Measurements from ENCODE around the gene MYO7B. TPM values are rescaled to one million over a fixed set of nuclear protein-coding genes. Genes with fewer than 3 reads are reported as not detected.
A peak's percentile ranks its signal among the peaks of the same experiment; 100 is the strongest.

Gene MYO7B
- total and polyA plus RNA-seq, 9 of the 15 experiments (the other 6 are each of a cell fraction or from before 2014, with no cell fraction given): 0.08 TPM; not detected in 8

DNA sequence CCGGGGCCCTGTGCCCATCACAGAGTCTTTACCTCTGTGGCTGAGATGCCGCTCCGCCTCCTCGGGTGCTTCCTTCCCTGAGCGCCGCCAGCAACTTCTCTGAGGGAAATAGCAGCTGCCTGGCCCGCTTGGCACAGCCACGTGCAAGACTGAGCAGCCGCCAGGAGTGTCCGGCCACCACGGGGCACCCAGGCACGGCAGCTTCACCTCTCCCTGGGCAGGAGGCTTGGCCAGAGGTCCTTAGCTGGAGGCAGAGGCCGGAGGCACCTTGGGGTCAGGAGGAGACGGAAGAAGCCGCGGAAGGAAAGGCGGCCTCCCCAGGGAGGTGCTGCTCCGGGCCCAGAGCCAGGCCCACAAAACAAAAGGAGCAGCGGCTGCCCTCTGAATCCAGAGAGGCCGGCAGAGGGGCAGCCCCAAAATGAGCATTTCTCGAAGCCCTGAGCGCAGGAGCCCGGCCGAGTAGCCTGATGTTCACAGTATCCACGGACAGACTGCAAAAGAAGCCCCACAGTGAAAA lies 145.9 kb downstream of the MYO7B start:
- H3K27me3 ChIP-seq (ENCODE audit: control insufficient read depth in 2 of 2, insufficient read depth in 2 of 2, low read length in 2 of 2): peaks cover 38 to 67% of the 10 kb centered on the region in 2 experiments
- no TSS peak for BruUV-seq (replicated peaks)
- H3K27ac ChIP-seq (ENCODE audit: extremely low read depth, low read depth, low read length): no peak overlapping the region
- peak overlapping the region in 1 of 2 experiments; percentile 26; a peak in 1 of 4 replicates for H3K9ac ChIP-seq (ENCODE audit: insufficient read depth in 1 of 2, low read depth in 2 of 2, low read length in 2 of 2)
- no peaks in the 10 kb centered on the region for H3K9me3 ChIP-seq (replicated peaks; ENCODE audit: control insufficient read depth, insufficient read depth, low read depth, low read length)
- no peak for FAIRE-seq
- H3K79me2 ChIP-seq (ENCODE audit: control insufficient read depth, insufficient read depth, low read length): no peaks in the 10 kb centered on the region
- ChIA-PET CTCF (ENCODE audit: low intra/inter-chr PET ratio) (no interaction called here), POLR2A (interaction anchor here (1.0 kb wide), 1 partner anchor 39 kb away, joined by 3 read pairs; no protein-coding TSS in a partner anchor)
- ATAC-seq: no peak; the same call in 2 of the 3 replicates
- H2AFZ ChIP-seq (ENCODE audit: low read depth, low read length): no peak overlapping the region
- 4% methylated on average over 20 of the region's 25 CpGs for WGBS (ENCODE audit: insufficient coverage, low coverage, missing lambda C conversion rate)
- H3K36me3 ChIP-seq (ENCODE audit: control insufficient read depth, insufficient read depth, low read length): no peaks in the 10 kb centered on the region
- intact Hi-C loops (cut with micrococcal nuclease) (no loop called here), in situ Hi-C loops (cut with MboI) (no loop called here)
- peaks cover 6% of the 10 kb centered on the region; the same call in 1 of the 2 replicates for H4K20me1 ChIP-seq (replicated peaks; ENCODE audit: control insufficient read depth, insufficient read depth, low read length)
- no peak overlapping the region for H3K4me3 ChIP-seq
- no peak for DNase-seq (ENCODE audit: extremely low read depth in 1 of 4, low spot score in 3 of 4)
- peaks cover 0 to 11% of the 10 kb centered on the region in 2 experiments; a peak in 3 of 5 replicates for H3K4me1 ChIP-seq (replicated peaks in 1 of 2; ENCODE audit: control insufficient read depth in 2 of 2, insufficient read depth in 2 of 2, low read length in 2 of 2)
- no peaks in the 10 kb centered on the region for H3K9me1 ChIP-seq (ENCODE audit: control insufficient read depth, insufficient read depth, low read length)
- TF ChIP-seq, protein P1, sequence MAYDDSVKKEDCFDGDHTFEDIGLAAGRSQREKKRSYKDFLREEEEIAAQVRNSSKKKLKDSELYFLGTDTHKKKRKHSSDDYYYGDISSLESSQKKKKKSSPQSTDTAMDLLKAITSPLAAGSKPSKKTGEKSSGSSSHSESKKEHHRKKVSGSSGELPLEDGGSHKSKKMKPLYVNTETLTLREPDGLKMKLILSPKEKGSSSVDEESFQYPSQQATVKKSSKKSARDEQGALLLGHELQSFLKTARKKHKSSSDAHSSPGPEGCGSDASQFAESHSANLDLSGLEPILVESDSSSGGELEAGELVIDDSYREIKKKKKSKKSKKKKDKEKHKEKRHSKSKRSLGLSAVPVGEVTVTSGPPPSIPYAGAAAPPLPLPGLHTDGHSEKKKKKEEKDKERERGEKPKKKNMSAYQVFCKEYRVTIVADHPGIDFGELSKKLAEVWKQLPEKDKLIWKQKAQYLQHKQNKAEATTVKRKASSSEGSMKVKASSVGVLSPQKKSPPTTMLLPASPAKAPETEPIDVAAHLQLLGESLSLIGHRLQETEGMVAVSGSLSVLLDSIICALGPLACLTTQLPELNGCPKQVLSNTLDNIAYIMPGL (CRISPR knock-in tag; IDR thresholded peaks at IDR 0.05): no peak
- TF ChIP-seq ZNF717 (CRISPR knock-in tag; IDR thresholded peaks at IDR 0.05) (no peak), ZC3H4 (CRISPR knock-in tag; IDR thresholded peaks at IDR 0.05; ENCODE audit: borderline replicate concordance) (no peak), ZC3H11A (IDR thresholded peaks at IDR 0.05; ENCODE audit: low read depth, low read length) (no peak), HIVEP1 (CRISPR knock-in tag; IDR thresholded peaks at IDR 0.05) (no peak), TCF15 (CRISPR knock-in tag; IDR thresholded peaks at IDR 0.05) (no peak), POLR2G (IDR thresholded peaks at IDR 0.05; ENCODE audit: low read depth, low read length) (no peak), TCF7 (IDR thresholded peaks at IDR 0.05; ENCODE audit: borderline replicate concordance) (no peak), ZBTB17 (CRISPR knock-in tag; IDR thresholded peaks at IDR 0.05) (no peak), BCL6 (CRISPR knock-in tag; IDR thresholded peaks at IDR 0.05) (no peak), NCOA4 (IDR thresholded peaks at IDR 0.05; ENCODE audit: partially characterized antibody) (no peak), TOE1 (IDR thresholded peaks at IDR 0.05; ENCODE audit: borderline replicate concordance) (no peak), TOE1 (CRISPR knock-in tag; IDR thresholded peaks at IDR 0.05; ENCODE audit: borderline replicate concordance, low read depth) (no peak), RBBP5 (IDR thresholded peaks at IDR 0.05; ENCODE audit: borderline replicate concordance, insufficient read depth, low read length, poor library complexity, severe bottlenecking) (no peak), MTA2 (IDR thresholded peaks at IDR 0.05; ENCODE audit: low read depth) (no peak), ZNF589 (CRISPR knock-in tag; IDR thresholded peaks at IDR 0.05; ENCODE audit: low read depth) (no peak)
- H3K4me2 ChIP-seq (ENCODE audit: insufficient read depth, low read length): no peak overlapping the region

Data from K562 (cell line).